ENCODE results near the gene KHNYN.

Gene KHNYN

DNA sequence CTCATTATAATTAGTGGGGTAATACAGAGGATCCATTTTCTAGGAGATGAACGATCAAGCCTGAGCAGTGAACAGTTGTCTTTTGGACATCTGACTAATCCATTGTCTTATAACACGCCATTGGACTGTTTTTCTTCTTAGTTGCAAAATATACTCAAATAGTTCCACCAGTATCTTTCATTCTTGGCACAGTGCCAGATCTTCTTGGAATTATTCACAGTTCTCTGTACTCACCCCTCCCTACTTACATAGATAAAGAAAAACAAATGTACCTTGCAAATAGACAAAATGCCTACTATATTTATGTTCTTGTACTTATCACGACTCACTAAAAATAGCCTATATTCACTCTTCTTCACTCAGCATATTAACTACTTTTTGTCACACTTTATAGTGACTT, 4.0 kb upstream of the KHNYN start:
- peak in 1 of 5 donors; percentile 75 for DNase-seq

DNA sequence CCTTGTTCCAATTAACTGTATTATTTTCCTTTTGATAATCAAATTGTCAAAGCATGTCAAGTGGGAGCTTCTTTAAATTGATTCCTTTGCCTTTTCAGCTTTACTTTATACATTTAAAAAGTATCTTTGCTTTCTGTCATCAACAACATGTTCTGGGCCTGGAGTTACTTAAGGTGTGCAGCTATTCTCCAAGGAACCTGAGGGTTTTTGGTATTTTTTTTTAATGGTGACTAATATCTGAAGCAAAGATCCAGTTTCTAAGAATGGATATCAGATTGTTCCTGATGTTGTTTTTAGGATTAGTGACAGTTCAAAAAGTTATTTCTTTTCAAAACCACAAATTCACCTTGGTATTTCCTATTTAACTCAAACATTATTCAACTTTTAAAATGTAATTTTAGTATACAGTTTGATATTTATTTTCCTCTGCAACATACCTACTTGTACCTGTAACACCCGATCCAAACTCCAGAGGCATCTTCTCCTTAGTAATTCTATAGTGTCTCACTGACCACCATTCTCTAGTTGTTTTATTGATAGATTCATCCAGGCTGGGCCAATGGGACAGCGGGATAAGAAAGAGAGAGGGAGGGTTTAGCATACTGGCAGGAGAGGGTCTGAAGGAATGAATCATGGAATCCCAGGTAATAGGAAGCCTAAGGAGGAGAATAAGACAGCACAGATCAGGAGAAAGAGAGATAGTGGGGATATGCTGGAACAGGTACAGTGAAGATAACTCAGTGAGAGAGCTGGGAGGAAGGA, 3.4 kb upstream of the KHNYN start:
- DNase-seq = no peak

DNA sequence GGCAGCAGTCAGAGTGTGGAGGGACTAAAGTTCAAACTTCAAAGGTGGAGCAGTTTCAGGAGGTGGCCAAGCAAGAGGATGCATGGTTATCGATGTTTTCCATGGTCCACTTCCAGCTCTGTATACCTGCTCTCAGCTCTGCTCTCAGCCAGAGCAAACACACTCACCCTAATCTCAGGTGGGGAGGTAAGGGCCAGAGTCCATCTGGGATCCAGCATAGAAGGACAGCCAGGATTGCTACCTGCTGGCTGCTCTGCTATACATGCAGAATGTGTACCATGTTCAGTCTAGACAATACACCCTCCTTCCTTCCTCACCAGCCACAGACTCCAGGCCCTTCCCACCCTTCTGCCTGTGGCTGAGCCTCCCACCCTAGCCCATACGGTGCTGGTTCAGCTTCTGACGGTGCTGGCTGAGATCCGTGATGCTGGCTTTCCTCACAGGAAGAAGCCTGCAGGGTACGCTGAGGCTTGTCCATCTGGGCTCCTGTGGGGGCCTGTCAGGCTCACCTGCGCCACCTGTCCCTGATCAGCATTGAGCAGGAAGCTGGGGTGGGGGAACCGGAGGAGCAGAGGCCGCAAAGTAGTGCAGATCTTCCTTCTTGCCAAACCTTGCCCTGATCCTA, 2.7 kb upstream of the KHNYN start:
- DNase-seq = no peak

DNA sequence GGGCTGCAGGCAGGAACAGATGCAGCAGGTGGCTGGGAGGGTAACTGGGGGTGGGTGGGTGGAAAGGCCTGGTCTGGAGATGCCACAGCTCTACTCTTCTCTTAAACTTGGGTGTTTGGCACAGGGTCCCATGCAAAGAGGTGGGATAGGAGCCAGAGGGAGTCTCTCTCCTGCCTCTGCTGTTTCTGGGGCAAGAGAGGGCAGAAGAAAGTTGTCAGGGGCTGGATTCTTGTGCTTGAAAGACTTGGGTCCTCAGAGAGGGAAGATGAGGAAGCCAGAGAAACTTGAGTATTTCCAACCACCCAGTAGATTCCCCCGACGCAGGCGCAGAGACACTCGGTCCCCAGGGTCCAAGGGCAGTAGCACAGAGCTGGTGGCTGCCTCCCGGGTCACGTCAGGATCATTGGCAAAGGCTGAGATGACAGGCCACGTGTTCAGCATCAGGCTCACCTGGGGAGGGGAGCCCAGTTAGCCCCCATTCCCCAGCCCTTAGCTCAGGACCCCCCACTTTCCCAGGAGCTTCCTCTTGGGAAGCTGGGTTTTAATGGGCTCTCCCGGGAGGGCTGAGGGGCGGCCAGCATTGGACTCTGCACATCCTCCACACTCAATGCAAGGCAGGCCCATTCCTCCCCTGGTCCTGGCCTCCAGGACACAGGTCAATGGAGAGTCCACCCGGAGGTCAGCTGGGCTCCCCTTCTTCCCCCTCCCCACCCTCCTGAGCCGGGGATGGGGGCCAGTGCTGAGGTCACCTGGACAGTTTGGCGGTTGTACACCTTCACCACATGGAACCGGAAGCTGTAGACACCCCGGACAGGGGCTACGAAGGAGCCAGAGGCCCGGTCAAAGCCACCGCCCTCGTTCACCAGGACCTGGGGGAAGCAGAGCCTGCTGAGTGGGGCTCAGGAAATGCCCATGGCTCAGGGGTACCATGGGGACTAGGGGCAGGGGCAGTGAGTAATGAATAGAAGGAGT, 1.9 kb upstream of the KHNYN start:
- no peak for DNase-seq

DNA sequence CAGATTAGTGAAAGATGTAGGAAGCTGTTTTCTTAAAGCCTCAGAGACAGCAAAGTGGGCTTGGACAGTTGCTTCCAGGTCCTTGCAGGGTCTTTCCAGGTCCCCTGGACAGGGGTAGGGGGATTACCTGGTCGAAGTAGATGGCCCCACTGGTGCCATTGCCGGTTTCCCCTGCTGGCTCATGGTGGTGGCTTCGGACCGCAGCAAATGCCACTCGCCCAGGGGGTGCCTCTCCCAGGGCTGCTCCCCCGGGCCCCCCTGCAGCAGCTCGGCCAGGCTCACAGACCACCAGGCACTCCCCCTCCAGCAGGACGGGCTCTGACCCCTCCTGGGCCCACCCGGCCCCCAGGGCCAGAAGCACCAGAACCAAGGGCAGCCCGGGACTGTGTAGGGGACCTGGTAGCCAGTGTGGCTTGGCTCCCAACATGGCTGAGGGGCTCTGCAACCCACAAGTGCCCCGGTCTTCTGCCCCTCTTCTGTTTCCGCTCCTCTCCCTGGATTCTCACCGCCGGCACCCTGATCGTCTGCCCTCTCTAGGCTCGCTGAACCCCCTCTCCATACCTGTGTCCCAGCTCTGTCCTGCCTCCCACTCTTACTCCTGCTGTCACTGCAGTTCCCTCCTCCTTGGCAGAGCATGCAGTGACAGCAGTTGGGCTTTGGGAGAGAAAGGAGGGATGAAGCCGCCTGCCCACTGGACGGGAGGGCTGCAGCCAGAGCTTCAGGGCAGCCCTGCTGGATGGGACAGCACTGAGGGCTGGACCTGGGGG, 943 bp upstream of the KHNYN start:
- DNase-seq = no peak

DNA sequence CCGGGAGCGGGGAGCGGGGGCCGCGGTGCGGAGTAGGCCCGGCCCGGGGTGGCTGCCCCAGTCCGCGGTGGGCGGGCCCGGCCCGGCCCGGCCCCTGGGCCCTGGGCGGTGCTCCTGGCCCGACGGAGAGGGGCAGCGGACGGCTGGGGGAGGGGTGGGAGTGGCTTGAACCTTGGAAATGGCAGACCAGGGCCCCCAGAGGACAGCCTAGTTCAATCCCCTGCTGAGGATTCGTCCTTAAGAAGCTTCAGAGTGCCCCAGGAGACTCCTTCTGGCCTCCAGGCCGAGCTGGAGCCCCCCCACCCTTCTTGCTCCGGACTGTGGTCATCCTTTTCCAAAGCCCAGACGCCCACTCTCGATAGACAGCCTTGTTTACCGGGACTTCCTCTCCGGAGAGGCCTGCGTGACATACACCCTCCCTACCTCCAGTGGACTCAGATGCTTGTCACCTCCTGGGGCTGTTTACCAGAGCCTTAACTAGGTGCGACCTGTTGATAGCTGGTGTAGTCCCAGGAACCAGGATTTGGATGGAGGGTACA, 458 bp downstream of the KHNYN start:
- DNase-seq = peak in 2 of 5 donors; percentile 33 to 65

DNA sequence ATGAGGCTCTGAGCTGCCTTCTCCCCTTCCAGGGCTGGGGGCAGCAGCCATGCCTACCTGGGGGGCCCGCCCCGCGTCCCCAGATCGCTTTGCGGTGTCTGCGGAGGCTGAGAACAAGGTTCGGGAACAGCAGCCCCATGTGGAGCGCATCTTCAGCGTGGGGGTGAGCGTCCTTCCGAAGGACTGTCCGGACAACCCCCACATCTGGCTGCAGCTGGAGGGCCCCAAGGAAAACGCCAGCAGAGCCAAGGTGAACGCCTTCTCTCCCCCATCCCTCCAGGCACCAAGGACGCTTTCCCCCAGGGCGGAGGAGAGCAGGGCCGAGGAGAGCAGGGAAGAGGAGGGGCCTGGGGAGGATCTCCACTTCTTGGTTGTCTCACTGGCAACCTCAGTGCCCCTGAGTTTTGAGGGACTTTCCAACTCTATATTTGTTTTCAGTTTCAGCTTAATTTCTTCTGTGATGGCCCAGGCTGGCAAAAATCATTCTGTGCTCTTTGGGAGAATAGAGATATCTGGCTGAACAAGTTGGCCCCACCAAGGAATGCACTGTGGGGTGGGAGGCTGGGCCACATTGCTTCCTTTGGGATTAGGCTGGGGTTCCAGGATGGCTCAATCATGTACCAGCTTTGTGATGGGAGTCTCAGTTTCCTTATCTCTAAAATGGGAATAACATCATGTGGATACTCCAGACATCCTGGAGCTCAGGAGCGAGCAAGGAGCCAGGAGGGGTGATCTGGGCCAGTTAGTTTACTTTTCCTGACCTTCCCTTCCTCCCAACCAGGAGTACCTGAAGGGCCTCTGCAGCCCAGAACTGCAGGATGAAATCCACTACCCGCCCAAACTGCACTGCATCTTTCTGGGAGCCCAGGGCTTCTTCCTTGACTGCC, 1.2 kb downstream of the KHNYN start:
- peak; percentile 40 to 79 (median 60) for DNase-seq

DNA sequence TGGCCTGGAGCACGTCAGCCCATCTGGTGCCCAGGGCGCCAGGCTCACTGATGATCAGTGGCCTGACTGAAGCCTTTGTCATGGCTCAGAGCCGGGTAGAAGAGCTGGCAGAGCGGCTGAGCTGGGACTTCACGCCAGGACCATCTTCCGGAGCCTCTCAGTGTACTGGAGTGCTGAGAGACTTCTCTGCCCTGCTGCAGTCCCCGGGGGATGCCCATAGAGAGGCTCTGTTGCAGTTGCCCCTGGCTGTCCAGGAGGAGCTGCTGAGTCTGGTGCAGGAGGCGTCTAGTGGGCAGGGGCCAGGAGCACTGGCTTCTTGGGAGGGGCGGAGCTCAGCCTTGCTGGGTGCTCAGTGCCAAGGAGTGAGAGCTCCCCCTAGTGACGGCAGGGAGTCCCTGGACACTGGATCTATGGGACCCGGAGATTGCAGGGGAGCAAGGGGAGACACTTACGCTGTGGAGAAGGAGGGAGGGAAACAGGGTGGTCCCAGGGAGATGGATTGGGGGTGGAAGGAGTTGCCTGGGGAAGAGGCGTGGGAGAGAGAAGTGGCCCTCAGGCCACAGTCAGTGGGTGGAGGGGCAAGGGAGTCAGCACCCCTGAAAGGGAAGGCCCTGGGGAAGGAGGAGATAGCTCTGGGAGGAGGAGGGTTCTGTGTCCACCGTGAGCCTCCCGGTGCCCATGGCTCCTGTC, 2.0 kb downstream of the KHNYN start:
- DNase-seq = peak; percentile 74 to 92 (median 83)

DNA sequence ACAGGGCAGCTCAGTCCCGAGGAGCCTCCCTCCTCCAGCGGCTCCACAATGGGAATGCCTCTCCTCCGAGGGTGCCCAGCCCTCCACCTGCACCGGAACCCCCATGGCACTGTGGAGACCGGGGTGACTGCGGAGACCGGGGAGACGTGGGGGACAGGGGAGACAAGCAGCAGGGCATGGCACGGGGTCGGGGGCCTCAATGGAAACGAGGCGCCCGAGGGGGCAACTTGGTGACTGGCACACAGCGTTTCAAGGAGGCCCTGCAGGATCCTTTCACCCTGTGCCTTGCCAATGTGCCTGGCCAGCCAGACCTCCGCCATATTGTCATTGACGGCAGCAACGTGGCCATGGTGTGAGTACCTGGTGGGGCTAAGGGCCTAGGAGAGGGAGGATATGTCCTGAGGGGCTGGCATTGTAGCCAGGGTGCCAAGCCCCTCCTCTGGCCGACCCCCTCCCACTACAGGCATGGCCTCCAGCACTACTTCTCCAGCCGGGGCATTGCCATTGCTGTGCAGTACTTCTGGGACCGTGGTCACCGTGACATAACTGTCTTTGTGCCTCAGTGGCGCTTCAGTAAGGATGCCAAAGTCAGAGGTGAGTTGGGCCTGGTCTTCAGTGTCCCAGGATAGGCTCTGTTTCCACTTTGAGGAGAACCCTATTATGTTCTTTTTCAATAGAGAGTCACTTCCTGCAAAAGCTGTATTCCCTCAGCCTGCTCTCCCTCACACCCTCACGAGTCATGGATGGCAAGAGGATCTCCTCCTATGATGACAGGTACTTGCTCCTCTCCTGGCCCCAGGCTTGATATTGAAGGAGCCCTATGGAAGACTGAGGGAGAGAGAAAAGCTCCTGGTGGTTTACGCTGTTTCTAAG, 2.7 kb downstream of the KHNYN start:
- no peak for DNase-seq

DNA sequence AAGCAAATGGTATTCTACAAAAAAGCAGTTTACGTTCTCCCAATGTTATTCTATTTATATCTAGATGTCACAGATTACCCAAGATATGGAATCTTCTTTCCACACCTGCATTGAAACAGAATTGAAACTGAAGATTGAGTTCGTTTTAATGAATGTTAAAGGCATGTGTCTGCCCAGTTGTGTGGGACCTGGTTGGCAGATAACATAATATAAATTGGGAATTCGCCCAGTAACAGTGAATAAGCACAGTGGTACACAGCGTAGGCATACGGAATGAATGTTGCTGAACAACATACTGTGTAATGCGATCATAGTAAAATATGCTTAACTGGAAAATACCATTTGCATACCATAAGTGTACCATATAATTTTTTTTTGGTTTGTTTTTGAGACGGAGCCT, 4.3 kb downstream of the KHNYN start:
- DNase-seq = no peak

DNA sequence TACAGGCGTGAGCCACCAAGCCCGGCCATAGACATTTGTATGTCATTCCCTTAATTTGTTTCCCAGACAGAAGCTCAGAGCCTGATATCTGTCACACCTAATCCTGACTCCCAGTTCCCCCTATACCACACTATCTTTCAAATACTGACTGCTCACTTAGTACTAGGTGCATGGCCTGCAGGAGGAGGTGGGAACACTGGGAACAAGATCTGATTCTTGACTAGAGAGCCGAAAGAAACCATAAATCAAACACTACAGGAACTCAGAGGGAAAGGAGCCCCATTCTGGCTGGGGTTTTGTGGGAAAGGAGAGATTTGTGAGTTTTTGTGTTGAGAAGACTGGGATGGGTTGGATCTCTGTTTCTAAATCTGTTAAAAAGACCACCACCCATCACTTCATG, 4.9 kb downstream of the KHNYN start:
- no peak for DNase-seq

DNA sequence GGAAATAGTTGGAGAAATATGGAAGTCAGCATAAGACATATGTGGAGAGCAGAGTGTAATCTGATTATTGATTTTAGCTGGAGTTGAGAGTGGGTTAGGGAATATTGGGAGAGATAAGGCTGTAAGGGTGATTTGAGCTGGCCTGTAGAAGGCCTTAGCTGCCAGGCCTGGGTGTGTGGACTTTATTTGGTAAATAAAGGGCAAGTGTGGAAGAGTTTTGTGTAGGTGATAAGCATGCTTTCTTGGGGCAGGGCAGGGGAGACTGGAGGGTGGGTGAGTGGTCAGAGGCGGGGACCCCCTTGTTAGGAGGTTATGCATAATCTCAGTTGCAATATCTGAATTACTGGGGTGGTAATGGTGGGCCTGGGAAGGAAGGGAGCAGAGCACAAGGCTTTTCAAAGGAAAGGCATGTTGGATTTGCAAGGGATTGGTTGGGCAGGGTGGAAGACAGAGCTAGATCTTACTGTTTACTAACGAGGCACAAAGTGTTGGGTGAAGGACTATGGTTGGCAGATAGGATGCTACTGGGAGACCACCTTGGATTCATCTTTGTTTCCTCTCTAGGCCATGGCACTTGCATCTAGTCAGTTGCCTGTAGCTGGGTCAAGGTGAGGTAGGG, 5.5 kb downstream of the KHNYN start:
- DNase-seq = no peak

DNA sequence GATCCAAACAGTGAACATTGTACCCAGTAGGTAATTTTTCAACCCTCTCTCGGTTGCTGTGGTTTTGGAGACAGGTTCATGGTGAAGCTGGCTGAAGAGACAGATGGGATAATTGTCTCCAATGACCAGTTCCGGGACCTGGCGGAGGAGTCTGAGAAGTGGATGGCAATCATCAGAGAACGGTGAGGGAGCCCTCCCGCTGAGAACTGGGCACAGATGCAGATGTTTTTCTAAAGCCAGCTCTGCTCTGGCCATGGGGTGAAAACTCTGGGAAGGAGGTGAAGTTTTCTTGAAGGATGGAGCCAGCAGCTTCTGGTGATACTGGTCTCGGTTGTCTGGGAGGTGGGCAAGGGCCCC, 6.2 kb downstream of the KHNYN start:
- DNase-seq = no peak

DNA sequence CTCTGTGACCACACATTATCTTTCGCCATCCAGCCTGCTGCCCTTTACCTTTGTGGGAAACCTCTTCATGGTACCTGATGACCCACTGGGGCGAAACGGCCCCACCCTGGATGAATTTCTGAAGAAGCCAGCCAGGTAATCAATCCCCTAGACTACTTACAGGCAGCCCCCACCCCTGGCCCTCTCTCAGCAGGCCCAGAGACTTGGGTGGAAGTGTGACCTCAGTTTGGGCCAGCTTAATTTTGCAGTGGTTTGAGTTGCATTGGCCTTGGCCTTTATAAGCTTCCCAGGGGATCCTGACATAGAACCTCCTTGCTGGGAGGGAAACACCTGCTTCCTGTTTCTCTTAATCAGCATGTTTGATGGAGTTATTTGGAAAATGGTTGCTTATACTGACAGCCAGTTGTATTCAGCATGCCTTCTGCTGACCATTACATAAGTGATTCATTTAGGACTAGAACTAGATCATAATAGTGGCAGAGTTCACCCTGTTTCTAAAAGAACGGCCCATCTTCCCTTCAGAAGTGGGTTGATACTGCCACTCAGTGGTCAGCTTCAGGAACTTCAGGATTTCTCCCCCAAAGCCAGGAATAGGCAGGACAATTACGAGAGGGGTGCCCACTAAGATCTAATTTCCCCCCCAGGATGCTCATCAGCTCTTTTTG, 6.7 kb downstream of the KHNYN start:
- peak in 2 of 5 donors; percentile 36 to 56 for DNase-seq

DNA sequence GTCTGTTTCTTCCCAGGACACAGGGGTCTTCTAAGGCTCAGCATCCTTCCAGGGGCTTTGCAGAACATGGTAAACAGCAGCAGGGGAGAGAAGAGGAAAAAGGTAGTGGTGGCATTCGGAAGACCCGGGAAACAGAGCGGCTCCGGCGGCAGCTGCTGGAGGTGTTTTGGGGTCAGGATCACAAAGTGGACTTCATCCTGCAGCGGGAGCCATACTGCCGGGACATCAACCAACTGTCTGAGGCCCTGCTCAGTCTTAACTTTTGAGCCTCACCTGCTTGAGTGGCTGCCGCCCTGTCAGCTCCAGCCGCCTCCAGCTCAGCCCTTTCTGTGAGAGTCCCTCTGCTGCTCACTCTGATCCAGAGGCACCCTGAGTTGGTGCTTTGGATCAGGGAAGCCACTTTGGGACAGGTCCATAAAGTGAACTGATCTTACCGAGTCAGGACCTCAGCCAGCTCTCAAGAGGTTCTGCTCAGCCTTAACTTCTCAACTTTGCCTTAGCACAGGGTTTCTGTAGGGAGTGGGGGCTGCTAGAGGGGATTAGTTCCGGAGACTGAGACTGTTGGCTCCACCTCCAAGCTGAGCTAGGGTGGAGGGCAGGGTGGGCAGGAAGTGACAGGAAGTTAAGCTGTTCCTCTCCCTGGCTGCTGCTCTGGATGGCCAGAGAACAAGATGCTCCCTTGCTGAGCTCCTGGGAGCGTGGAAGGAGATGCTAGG, 7.4 kb downstream of the KHNYN start:
- DNase-seq = no peak

DNA sequence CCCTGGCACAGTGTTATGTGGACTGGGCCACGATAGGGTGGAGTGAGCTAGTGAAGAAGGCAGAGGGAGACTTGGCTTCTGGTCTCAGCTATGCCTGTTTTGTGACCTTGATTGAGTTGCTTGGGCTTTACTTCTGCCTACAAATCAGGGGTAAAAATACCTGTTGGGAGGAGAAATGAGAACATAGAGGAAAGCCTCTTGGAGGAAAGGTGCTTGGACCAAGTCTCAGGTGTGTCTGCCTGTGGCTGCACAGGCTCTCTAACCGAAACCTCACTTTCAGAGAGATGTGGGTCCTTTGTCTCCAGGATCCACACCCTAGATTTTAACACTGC, 7.9 kb downstream of the KHNYN start:
- no peak for DNase-seq

DNA sequence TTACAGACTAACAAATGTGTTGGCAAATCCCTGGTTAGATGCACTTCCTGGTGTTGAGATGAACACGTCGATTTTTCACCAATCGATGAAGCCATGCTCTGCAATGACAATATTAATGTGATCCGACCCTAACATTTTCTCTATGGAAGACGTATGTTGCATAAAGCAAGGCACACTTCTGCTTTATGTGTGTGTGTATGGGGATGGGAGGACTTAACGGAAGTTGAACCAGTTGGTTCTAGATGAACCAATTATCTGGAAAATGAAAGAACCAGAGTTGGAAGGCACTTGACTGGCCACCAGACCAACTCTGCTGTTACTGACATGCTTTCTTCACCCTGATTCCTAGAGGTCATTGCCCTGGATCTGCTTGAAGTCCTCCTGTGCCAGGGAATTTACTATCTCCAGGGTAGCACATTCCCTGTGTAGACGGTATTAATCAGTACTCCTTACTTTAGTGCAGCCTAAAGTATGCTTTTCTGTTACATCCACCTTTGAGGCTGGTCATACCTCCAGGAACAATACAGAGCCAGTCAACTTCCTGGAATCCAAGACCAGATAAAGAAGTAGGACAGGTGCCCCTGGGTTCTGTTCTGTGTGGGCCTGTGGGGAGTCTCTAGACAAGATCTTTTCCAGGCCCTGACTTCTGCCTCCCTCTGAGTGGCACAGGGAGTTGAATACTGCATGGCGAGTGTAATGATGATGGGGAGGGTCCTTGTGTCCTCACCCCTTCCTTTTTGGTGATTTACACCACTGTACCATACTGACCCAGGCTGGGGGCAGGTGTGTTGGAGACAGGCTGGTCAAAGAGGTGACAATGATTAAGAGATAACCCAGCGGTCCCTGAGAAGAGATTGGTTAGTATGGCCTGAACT, 8.7 kb downstream of the KHNYN start:
- no peak for DNase-seq
